K562 (cell line): ENCODE data around the gene SEH1L. TPM values are rescaled to one million over a fixed set of nuclear protein-coding genes. Genes with fewer than 3 reads are reported as not detected.

Experiments used
- NR2C1 ChIP-seq, 2 experiments: fragments of 450-650 bp; IDR thresholded peaks; 2 replicates each; pipeline ENCODE4 v1.6.1; 2017; ENCODE audit warnings: mild to moderate bottlenecking in 2 of 2, antibody characterized with exemption in 1 of 2, inconsistent platforms in 1 of 2, missing compliant biosample characterization in 1 of 2, missing genetic modification characterization in 1 of 2
- PCBP1 ChIP-seq: fragments of 200-400 bp; formaldehyde crosslinking; IDR thresholded peaks from 2 replicates; pipeline ENCODE4 v1.6.1; 2018; ENCODE audit warnings: mild to moderate bottlenecking, low read depth, low read length; ENCODE audit not compliant: poor library complexity, severe bottlenecking
- POLR3A ChIP-seq: IDR thresholded peaks from 2 replicates; pipeline ENCODE4 v1.6.1; 2011; ENCODE audit warnings: borderline replicate concordance, mild to moderate bottlenecking, moderate library complexity; ENCODE audit not compliant: insufficient read length, insufficient read depth; ENCODE audit errors: extremely low read depth
- RUNX1 ChIP-seq: sonication (generic); IDR thresholded peaks from 2 replicates; pipeline ENCODE4 v1.6.1; 2016; ENCODE audit warnings: antibody characterized with exemption, low read depth
- TSC22D4 ChIP-seq: fragments of 450-650 bp; IDR thresholded peaks from 2 replicates; pipeline ENCODE4 v1.6.1; 2016; ENCODE audit warnings: missing genetic modification characterization, missing biosample characterization, control low read depth
- ZBTB8A ChIP-seq: fragments of 450-650 bp; IDR thresholded peaks from 2 replicates; pipeline ENCODE4 v1.6.1; 2018; ENCODE audit warnings: mild to moderate bottlenecking, moderate library complexity; ENCODE audit not compliant: partially characterized antibody
- ZNF511 ChIP-seq: sonication (generic); formaldehyde crosslinking; IDR thresholded peaks from 2 replicates; pipeline ENCODE4 v1.8.0; 2022; ENCODE audit warnings: mild to moderate bottlenecking, missing genetic modification reagents
- ZNF740 ChIP-seq, 3 experiments: fragments of 200-800 bp in 1 of 3; sonication (Bioruptor generic) in 1 of 3; sonication (generic) in 1 of 3; formaldehyde crosslinking in 1 of 3; IDR thresholded peaks; 2 replicates each; pipeline versions ENCODE4 v1.6.1 to v1.8.0; 2016 to 2022; ENCODE audit warnings: mild to moderate bottlenecking in 2 of 3, missing compliant biosample characterization in 2 of 3, missing genetic modification characterization in 2 of 3, missing genetic modification reagents in 1 of 3
- polyA plus RNA-seq, 8 experiments: library from polyadenylated mRNA; depleted of rRNA in 4 of 8; stranded (reverse) in 5 of 8; unstranded in 3 of 8; fragments of >200 nt; fragmentation: Nextera tagmentation in 2 of 8; fragmentation: Illumina TruSeq in 1 of 8; extraction: Ambion mirVana in 2 of 8; extraction: Trizol in 1 of 8; gene quantifications; 2 replicates each; pipeline versions ENCODE4 v1.2.1 to v1.2.3, GENCODE V29; 2011 to 2014; ENCODE audit warnings: inconsistent platforms in 1 of 8, missing spikeins in 1 of 8
- total RNA-seq, 7 experiments: library from RNA; depleted of rRNA in 6 of 7; stranded (reverse); fragments of >200 nt in 6 of 7; fragmentation: Illumina TruSeq in 2 of 7; extraction: Trizol in 2 of 7; gene quantifications; 2 replicates each; pipeline versions ENCODE4 v1.2.1 to v1.2.3, GENCODE V29; 2011 to 2021; ENCODE audit warnings: low replicate concordance in 1 of 7
- TF ChIP-seq, protein P1 (sequence below): fragments of 450-650 bp; formaldehyde crosslinking; IDR thresholded peaks from 2 replicates; pipeline ENCODE4 v1.4.0; 2020; ENCODE audit warnings: mild to moderate bottlenecking, moderate library complexity

SEH1L gene
- total and polyA plus RNA-seq, 9 of the 15 experiments (the other 6 are each of a cell fraction or from before 2014, with no cell fraction given), result 62.2 to 180 (median 108) TPM

DNA sequence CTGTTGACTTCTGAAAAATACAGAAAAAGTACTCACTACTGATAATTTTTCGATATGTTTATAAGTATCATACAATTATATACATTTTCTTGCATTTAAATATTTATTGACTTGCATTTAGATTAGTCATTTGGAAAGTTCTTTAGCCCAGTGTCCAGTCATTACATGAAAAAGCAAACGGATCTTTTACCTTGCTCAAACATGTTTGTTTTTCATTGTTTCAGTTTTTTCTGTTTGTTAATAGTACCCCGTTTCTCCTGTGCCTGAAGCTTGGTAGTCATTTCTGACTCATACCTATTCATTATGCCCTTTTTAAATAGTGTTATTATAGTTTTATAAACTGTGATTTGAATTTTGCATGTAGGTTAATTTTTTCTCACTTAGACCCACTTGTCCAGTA is 71.5 kb downstream of the SEH1L start (continued):
- no peak for TF ChIP-seq TSC22D4
- TF ChIP-seq, protein P1, sequence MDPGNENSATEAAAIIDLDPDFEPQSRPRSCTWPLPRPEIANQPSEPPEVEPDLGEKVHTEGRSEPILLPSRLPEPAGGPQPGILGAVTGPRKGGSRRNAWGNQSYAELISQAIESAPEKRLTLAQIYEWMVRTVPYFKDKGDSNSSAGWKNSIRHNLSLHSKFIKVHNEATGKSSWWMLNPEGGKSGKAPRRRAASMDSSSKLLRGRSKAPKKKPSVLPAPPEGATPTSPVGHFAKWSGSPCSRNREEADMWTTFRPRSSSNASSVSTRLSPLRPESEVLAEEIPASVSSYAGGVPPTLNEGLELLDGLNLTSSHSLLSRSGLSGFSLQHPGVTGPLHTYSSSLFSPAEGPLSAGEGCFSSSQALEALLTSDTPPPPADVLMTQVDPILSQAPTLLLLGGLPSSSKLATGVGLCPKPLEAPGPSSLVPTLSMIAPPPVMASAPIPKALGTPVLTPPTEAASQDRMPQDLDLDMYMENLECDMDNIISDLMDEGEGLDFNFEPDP (CRISPR knock-in tag), result no peak
- TF ChIP-seq ZBTB8A, result no peak
- no peak for TF ChIP-seq ZNF740 (CRISPR knock-in tag; IDR thresholded peaks at IDR 0.05)
- no peak for TF ChIP-seq ZNF740 (tag; IDR thresholded peaks at IDR 0.05)
- no peak for TF ChIP-seq NR2C1 (IDR thresholded peaks at IDR 0.05)
- TF ChIP-seq NR2C1 (tag; IDR thresholded peaks at IDR 0.05), result no peak
- TF ChIP-seq POLR3A, result no peak
- TF ChIP-seq ZNF511 (CRISPR knock-in tag), result no peak
- no peak for TF ChIP-seq PCBP1
- no peak for TF ChIP-seq RUNX1
